H4 (cell line): ENCODE measurements around the gene ASH1L. TPM values are rescaled to one million over a fixed set of nuclear protein-coding genes. Genes with fewer than 3 reads are reported as not detected.
"Not testable (repeated sequence)": the region's sequence is repeated elsewhere in the genome, so short reads cannot be mapped to it uniquely, and the experiment has no call there.

Source experiments
- DNase-seq: peaks from one replicate; pipeline ENCODE4 v3.0.0-alpha.2; 2015; ENCODE audit warnings: low spot score
- total RNA-seq: library from RNA; depleted of rRNA; stranded (reverse); fragments of >200 nt; shearing (Covaris generic); gene quantifications from 2 replicates; pipeline ENCODE4 v1.2.3, GENCODE V29; 2014; rRNA removed

ASH1L gene
- total RNA-seq, 1 experiment from 2014 or later, result 11.8 TPM

DNA sequence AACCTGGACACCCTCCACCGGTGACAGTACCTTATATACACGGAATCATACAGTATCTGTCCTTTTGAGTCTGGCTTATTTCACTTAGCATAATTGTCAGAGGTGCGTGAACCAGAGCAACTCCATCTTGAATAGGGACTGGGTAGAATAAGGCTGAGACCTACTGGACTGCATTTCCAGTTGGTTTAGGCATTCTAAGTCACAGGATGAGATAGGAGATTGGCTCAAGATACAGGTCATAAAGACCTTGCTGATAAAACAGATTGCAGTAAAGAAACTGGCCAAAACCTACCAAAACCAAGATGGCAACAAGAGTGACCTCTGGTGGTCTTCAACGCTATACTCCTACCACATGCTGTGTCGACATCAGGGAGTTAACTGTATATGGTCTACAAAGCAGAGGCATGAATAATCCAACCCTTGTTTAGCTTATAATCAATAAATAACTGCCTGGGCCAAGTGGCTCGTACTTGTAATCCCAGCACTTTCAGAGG lies 255.3 kb downstream of the ASH1L start:
- DNase-seq, result peak; percentile 42

- no peak for DNase-seq
These were observed 256.7 kb downstream of the ASH1L start for GRCh38 chr1:155305881-155306391.

DNA sequence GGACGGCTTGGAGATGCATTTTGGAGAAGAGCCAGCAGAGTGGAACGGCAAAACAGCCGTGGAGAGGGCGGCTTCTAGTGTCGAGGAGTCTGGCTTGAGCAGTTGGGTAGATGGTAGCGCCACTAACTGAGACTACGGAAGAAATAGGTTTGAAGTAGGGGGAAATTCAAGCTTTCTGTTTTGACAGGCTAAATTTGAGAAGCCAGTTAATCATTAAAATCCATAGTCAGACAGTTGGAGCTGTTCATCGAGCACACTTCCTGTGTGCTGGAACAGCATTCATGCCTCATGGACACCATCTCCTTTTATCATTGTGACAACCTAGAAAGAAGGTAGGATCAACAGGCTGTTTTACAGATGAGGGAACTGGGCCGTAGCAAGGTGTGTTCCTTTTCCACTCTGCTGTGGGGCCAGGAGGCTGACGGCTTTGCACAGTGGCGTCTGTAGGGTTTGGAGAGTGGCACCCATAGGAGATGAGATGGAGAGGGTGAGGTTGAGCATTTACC lies 258.0 kb downstream of the ASH1L start:
- no peak for DNase-seq

- no peak for DNase-seq
These were observed 261.2 kb downstream of the ASH1L start, which contains the start of gene PKLR for GRCh38 chr1:155301342-155301841. TSS of gene PKLR (minus strand) at chr1:155301438. CDS start at chr1:155301395, 43 bp downstream.

GRCh38 chr1:155300553-155301329 lies 261.9 kb downstream of the ASH1L start:
- no peak for DNase-seq

- no peak for DNase-seq
These were observed 262.6 kb downstream of the ASH1L start for GRCh38 chr1:155300024-155300423.

GRCh38 chr1:155297384-155297783 lies 265.2 kb downstream of the ASH1L start:
- no peak for DNase-seq

DNA sequence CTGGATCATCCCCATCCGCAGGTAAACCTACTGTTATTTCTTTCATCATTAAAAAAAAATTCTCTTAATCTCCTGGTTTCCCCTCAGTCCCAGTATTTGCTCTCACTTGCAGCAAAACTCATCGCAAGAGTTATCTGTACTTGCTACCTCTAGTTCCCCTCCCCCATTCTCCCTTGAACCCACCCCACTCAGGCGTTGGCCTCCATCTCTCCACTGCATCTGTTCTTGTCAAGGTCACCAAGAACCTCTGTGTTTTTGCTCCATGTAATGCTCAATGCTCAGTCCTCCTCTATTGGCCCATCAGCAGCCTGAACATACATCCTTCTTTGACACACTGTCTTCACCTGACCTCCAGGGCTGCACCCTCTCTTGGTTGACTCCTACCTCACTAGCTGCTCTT lies 265.9 kb downstream of the ASH1L start:
- no peak for DNase-seq

DNA sequence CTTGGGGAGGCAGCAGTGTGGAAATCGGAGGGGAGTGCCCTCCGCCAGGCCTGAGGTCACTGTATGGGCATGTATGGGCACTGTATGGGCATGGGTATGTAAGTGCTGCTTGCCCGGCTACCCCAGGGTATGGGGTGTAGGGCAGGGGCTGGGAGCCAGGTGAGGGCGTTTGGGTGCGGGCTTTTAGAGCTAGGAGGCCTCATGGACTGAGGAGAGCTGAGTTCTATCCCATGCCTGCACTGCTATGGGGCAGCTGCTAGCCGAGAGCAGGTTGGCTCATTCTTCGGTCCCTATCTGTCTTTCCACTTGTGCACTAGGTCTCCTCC lies 266.7 kb downstream of the ASH1L start:
- DNase-seq, result no peak

DNA sequence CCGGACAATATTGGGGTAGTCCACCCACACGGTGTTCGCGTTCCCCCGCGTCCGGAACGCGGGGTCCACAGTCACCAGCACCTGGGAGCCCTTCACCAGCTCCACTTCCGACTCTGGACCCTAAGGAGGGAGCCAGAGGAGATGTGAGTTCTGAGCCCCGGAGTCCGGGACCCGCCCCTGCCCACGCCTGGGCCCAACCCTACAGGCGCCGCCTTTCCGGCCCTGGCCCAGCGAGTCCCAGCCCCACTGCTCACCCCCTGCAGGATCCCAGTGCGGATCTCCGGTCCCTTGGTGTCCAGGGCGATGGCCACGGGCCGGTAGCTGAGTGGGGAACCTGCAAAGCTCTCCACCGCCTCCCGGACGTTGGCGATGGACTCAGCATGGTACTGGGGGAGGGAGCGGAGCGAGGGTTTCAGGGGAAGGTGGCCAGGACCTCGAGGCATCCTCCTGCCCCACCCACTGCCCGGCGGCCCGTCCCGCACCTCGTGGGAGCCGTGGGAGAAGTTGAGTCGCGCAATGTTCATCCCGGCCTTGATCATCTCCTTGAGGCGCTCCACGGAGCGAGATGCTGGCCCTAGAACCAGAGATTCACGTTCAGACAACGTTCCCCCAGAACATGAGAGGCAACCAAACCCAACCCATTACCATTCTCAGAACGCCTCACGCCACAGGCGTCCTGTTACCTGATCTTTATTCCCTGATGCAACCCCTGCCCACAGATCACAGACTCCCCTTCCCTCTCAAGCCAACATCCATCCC lies 267.2 kb downstream of the ASH1L start:
- DNase-seq, result no peak

DNA sequence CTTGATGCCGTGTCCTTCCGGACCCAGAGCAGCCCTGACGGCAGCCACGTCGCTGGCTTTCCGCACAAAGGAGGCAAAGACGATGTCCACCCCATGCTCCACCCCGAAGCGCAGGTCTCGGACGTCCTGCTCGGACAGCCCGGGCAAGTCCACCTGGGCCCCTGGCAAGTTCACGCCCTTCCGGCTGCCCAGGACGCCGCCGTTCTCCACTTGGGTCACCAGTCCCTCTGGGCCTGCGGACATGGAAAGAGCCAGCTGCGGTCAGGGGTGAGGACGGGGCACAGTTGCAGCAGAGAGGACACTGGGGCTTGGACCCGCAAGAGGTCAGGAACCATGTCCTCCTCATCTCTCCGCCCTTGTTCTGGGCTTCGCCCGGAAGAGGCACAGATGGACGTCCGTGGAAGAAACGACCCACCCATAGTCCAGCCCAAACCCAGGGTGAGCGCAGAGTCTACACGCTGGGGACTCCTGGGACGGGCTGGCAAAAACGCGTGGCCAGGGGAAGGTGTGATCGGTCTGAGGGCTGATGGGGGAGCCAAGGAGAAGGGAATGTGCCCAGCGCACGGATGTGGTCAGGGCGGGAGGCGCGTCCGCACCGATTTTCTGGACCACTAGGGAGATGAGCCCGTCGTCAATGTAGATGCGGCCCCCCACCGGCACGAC lies 268.0 kb downstream of the ASH1L start:
- no peak for DNase-seq

DNA sequence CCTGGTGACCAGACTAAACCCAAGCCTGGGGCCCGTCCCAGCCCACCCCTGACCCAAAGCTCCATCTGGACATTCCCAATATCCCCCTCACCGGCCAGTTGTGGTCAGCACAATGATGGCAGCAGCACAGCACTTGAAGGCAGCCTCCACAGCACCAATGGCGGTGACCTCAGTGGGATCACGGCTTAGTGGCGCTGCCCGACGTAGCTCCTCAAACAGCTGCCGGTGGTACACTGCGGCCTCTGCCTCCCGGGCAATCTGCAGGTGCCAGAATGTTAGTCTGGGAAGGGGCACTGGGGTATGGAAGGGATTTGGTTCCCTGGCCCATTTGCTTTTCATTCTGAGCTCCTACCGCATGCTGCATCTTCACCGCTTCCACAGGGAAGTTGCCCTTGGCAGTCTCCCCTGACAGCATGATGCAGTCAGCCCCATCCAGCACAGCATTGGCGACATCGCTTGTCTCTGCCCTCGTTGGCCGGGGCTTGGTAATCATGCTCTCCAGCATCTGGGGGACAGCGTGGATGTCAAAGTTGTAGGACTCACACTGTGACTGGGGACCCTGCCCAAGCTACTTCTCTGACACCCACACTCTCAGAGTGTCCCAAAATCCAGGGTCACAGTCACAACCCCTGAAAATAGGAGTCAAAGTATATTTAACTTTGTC lies 269.4 kb downstream of the ASH1L start:
- no peak for DNase-seq

DNA sequence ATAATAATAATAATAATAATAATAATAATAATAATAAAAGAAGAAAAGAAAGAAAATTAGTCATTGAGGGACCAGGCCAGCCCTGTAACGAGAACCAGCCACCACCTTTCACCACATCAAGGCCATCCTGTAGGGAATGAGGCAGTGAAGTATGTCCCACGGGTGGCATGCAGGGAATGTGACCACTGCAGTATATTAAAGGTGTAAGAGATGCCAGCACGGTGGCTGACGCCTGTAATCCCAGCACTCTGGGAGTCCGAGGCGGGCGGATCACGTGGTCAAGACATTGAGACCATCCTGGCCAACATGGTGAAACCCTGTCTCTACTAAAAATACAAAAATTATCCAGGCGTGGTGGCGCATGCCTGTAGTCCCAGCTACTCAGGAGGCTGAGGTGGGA lies 271.6 kb downstream of the ASH1L start:
- DNase-seq, result not testable (repeated sequence)

GRCh38 chr1:155287987-155288543 lies 274.5 kb downstream of the ASH1L start:
- no peak for DNase-seq

DNA sequence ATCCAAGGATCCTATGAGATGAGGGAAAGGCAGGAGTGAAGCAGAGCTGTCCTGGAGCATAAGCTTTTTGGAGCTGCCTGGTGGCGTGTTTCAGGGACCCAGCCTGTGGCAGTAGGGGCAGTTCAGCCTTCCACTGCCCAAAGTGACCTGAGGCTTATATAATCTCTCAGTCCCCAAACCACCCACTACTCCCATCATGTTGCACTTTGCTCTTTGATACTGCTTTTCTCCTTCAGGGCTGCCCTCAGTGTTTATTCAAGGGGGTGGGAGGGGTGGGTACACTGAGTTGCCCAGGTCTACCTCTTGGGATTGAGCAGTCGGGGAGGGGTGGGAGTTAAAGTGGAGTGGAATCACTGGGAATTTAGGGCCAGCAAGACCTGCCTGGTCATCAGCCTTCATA lies 276.1 kb downstream of the ASH1L start:
- DNase-seq, result no peak

GRCh38 chr1:155285631-155286044 lies 277.0 kb downstream of the ASH1L start:
- no peak for DNase-seq

Other genes with a start within 250 kb of the ASH1L start
- gene RUSC1, start 241.9 kb downstream of the ASH1L start, total RNA-seq, result 27.5 and 33.8 TPM in 2 replicates
- gene MSTO1, start 47.4 kb upstream of the ASH1L start, total RNA-seq, result 23.4 and 24.0 TPM in 2 replicates
- 26.3 and 43.9 TPM in 2 replicates for gene YY1AP1, start 126.0 kb upstream of the ASH1L start, total RNA-seq
- 60.9 and 100 TPM in 2 replicates for gene DAP3, start 126.3 kb upstream of the ASH1L start, total RNA-seq